ENCODE data around the gene FRMD4A.

The FRMD4A gene

GRCh38 chr10:13998163-13998835, 332.4 kb downstream of the FRMD4A start:
- no peak for DNase-seq (ENCODE audit: low read depth)
- H3K4me3 ChIP-seq (ENCODE audit: control insufficient read depth, low read depth, low read length) = no peak overlapping the region
- no peak for TF ChIP-seq CTCF (conservative IDR thresholded peaks at IDR 0.05; ENCODE audit: control insufficient read depth, insufficient read depth, low read depth, low read length)

DNA sequence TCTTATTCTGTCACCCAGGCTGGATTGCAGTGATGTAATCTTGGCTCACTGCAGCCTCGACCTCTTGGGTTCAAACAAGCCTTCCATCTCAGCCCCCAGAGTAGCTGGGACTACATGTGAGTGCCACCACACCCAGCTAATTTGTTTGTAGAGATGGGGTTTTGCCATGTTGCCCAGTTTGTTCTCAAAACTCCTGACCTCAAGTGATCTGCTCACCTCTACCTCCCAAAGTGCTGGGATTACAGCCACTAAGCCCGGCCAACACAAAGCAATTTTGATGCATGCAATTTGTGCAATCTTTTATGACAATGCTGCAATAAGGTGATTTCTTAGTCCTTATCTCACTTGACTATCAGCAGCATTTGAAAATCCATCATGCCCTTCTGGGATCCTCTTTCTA, 333.1 kb downstream of the FRMD4A start:
- no peak for DNase-seq (ENCODE audit: low read depth)
- no peak overlapping the region for H3K4me3 ChIP-seq (ENCODE audit: control insufficient read depth, low read depth, low read length)
- TF ChIP-seq CTCF (conservative IDR thresholded peaks at IDR 0.05; ENCODE audit: control insufficient read depth, insufficient read depth, low read depth, low read length) = no peak

DNA sequence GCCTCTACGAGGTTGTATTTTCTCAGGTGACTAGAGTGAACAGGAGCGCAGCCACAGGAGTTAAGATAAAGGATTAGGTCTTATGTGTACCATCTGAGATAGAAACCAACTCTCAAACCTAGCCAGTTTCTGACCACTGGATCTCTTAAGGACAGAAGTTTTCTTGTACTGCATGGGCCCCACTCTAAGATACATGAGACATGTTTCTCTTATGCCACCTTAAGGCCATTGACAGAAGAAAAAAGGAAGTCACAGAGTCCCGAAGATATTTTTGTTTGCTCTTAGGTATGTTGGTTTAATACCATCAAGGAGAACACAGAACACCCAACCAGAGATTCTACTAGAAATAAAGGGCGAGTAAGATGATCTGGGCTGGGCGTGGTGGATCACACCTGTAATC, 335.8 kb downstream of the FRMD4A start:
- no peak for TF ChIP-seq CTCF (conservative IDR thresholded peaks at IDR 0.05; ENCODE audit: control insufficient read depth, insufficient read depth, low read depth, low read length)
- DNase-seq (ENCODE audit: low read depth) = no peak
- no peak overlapping the region for H3K4me3 ChIP-seq (ENCODE audit: control insufficient read depth, low read depth, low read length)

DNA sequence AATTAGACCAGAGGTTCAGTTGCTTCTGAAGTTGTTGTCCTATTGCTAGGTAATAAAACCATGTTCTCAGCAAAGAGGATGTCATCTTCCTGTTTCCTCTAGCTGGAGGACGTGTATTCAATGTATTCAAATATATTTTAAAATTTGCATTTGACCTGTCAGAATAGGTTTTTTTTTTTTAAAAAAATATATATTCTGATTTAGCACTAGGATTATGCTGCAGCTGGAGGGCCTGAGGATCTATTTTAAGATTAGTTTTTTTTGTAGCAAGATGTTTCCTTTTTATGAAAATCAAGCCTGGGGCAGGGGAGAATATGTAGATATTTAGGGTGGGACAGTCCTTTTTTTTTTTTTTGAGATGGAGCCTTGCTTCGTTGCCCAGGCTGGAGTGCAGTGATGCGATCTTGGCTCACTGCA, 337.0 kb downstream of the FRMD4A start:
- no peak overlapping the region for H3K4me3 ChIP-seq (ENCODE audit: control insufficient read depth, low read depth, low read length)
- DNase-seq (ENCODE audit: low read depth) = no peak

GRCh38 chr10:13993169-13993568, 337.6 kb downstream of the FRMD4A start:
- DNase-seq (ENCODE audit: low read depth) = peak; percentile 89
- no peak overlapping the region for H3K4me3 ChIP-seq (ENCODE audit: control insufficient read depth, low read depth, low read length)
- no peak for TF ChIP-seq CTCF (conservative IDR thresholded peaks at IDR 0.05; ENCODE audit: control insufficient read depth, insufficient read depth, low read depth, low read length)

More for the DNA sequence above, 337.0 kb downstream of the FRMD4A start:
- no peak for TF ChIP-seq CTCF (conservative IDR thresholded peaks at IDR 0.05; ENCODE audit: control insufficient read depth, insufficient read depth, low read depth, low read length)

DNA sequence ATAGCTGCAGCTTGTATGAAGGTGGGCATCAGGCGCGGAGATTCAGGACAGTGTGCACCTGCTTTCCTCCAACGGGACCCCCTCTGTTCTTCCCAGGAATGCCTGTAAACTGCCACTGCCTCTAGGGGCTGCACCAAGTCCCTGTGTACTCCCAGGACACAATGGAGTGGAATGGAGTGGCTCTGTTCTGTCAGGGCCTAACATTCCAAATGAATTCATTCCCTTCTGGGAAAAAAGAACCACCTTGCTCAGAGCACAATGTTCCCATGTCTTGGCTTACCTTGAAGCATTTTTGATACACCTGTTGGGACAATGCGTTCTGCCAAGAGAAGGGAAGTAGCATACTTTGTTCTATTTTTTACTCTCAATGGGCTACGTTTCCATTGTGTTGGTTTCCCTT, 339.4 kb downstream of the FRMD4A start:
- DNase-seq (ENCODE audit: low read depth) = no peak
- H3K4me3 ChIP-seq (ENCODE audit: control insufficient read depth, low read depth, low read length) = no peak overlapping the region
- TF ChIP-seq CTCF (conservative IDR thresholded peaks at IDR 0.05; ENCODE audit: control insufficient read depth, insufficient read depth, low read depth, low read length) = no peak

GRCh38 chr10:13990946-13991345, 339.8 kb downstream of the FRMD4A start:
- DNase-seq (ENCODE audit: low read depth) = peak; percentile 71
- H3K4me3 ChIP-seq (ENCODE audit: control insufficient read depth, low read depth, low read length) = no peak overlapping the region
- TF ChIP-seq CTCF (conservative IDR thresholded peaks at IDR 0.05; ENCODE audit: control insufficient read depth, insufficient read depth, low read depth, low read length) = no peak
